NCI-H774 (cell line): ENCODE measurements around the gene AATF.

ENCODE experiments used
- DNase-seq: peaks from one replicate; lab custom pipeline; 2025; lab: John Stamatoyannopoulos, UW

The AATF gene

DNA sequence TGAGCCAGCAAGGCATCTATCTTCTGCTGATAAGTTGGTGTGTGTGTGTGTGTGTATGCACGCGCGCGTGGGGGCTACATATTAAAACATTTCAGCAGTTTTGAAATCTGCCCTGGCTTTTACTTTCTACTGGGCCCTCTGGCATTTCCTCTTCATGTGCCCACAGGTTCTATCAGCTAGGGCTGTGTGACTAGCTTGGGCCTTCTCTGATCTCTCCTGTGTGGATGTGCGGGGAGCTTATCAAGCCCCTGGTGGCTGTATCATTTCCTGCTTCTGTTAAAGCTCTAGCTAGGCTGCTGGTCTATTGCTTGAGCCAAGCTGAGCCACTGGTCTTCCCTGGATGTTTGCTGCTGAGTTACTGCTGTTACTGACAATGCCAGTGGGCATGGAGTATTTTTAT lies 132.5 kb downstream of the AATF start:
- DNase-seq, result no peak

DNA sequence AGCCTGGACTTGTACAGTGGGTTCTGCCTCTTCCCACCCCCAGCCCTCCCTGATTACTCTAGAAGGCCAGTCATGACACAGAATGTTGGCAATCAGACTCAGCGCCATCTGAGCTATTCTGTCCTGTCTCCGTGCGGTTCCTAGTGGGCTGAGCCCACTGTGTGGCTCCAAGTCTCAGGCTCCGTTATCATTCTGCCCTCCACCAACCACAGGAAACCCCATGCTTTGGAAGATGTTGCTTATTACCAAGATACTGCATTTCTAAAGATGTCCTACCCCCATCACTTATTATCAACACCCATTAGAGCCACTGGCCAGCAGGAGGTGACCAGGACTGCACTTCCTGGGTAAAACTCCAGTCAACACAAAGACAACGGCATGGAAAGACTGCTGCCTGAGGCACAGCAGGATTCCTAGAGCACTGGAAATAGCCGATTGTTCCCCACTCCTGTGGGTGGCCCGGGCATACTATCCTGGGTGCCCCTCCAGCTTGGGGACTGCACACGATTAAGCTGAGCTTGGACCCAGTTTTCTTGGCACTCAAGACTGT lies 133.6 kb downstream of the AATF start:
- DNase-seq, result no peak

DNA sequence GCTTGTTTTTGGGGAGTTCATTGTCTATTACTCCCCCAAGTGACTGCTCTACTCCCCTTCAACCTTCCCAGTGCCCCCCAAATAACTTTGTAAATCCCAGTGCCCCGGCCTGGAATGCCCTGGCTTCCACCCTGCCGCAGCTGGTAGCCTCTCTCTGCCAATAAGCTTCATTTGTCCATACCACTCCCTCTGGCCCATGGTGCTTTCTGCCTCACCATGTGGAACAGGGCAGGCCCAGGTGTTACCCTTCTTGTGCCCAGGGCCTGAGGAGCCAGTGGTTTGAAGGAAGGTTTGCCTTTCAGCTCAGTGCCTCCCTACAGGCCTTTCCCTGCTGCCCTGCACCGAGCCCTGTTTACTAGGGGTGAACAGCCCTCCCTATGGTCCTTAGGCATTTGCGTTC lies 134.2 kb downstream of the AATF start:
- no peak for DNase-seq

DNA sequence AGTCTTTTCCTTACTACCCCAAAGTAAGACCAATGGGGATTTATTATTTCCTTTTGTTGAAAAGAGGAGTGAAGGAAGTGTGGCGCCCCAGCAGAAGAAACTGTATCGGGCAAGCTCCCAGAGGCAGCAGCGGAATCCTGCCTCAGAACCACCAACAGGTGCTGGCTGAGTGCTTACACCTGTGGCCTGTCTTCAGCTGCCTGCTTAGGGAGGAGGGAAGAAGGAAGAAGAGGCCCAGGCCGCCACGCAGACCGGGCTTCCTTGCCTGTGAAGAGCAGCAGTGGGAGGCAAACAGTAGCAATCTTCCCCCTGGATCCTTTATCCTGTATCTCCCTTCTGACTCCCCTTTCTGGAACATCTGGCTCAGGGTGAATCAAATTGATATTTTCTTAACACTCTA lies 134.7 kb downstream of the AATF start:
- no peak for DNase-seq

DNA sequence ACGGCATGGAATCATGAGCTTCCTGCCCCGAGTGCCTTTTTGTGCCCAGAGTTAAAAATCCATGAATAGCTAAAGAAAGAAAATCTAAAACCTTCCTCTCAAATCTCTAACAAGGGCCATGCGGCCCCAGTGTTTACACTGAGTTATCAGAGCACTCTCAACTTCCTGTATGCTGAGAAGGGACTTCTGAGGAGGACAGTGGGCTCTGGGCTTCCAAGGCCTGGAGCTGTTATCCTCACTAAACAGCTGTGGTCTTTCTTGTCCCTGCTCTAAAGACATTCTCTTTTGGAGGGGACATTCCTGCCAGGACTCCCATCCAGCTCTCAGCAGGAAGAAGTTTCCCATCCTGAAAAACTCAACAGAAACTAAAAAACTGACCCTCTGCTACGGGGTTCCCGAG lies 135.6 kb downstream of the AATF start:
- no peak for DNase-seq

DNA sequence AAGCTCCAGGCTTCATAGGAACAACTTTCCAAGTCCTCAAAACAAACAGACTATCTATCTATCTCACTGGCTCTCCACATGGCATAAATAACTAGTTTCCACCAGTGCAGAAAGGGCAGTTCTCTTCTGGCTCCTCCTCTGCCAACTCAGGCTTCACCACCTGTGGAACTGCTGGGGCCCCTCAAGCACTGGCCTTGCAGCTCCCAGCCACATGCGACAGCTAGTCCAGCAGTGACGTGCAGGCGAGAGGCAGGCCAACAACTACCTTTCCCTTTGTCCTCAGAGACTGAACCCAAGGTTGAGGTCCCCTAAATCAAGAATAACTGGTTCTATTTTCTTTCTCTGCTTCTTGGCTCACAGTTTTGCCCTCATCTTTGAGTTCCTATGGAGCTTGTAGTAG lies 137.6 kb downstream of the AATF start:
- DNase-seq, result no peak

DNA sequence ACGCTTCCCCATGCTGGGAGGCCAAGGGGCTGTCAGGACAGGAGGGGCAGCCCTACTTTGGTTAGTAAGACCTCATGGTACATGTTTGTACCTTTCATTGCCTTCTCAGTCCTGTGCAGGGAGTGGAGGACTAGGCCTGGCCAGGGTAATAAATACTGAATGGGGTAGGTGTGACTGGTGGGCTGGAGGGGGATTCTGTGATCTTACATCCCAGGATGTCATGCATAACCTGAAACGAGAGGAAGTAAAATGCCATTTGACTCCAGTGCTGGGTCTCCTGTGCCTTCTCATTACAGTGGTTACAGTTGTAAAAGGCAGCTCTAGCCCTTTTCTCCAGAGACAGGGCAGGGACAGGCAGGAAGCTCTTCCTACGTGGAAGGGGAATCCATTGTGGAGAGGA lies 138.2 kb downstream of the AATF start:
- no peak for DNase-seq

DNA sequence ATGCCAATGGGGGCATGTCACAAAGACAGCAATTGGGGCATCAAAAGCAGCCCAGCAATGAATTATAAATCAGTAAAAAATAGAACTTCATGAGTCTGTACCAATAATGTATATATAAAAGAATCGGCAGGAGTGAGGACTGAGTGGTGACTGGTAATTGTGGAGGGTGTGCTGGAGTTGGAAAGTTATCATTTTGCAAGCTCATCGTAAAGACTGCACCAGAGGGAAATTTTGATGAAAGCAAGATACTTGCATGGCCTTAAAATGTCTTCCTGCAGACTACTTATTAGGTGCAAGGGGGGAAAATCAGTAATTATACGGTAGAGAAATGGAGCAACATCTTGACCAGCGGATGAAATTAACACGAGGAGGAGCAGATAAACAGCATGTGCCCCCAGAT lies 138.9 kb downstream of the AATF start:
- DNase-seq, result no peak

DNA sequence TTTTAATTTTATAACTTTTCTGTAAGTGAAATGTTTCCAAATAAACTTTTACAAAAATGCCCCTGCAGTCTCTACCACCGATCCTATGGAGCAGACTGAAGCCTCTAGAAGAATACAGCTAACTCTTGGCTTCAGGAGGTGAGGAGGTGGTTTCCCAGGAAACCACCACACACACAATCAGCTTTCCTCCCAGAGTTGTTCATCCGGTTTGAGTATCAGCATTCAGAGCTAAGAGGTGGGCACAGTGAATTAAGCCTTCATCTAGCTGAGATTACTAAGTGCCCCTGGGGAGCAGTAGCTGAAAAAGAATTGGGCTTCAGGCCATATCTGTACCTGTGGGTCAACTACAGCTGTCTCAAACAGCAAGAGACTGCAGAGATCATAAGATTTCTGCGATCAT lies 139.7 kb downstream of the AATF start:
- DNase-seq, result no peak

DNA sequence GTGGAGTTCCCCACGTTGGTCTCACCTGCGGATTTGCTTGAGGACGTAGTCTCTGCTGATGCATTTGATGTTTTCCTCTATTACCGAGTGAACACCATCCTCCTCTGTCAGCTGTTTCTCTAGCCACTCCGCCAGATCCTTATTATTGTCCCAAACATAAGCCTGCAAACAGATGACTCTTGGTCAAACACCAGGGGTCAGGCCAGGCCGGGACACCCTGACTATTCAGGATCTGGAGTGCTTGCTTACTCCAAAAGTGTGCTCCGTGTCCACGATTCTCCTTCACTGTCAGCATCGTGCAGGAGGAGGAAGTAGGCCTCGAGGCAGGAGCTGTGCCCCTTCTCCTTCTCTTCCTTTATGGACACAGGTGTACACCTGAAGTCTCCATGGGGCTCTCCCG lies 140.2 kb downstream of the AATF start:
- no peak for DNase-seq

DNA sequence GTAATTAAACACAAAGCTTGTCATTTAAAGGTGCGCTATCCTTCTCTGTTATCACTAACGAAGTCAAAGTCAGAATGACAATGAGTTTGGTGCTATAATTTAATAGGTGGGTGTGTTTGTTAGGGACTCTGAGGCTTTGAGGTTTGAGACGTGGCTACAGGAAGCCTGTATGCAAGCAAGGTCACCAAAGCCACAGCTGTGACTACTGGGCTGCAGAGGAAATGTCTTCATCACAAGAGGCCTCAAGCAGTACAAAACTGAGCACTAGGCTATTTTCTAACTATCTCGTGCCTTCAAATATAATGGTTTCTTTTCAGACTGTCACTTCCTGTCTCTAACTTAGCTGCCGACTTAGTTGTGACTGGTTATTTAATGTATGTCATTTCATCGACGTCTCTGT lies 141.2 kb downstream of the AATF start:
- no peak for DNase-seq

DNA sequence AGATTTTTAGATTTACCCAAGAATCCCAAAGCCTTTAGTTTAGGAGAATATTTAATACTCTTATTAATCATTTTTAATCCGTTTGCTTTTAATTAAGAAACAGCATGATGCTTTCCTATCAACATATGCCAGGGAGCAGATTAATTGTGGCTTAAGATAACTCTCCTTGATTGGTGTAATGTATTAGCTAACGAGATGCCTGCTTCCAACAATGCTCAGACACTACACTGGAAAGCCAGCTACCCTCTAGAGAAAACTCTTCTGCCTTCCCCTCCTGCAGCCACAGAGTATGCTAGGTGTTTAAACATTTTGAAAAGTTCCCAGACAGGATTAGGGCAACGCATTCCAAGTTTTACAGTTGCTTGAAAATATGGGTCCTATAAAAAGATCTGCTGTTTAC lies 142.2 kb downstream of the AATF start:
- no peak for DNase-seq

DNA sequence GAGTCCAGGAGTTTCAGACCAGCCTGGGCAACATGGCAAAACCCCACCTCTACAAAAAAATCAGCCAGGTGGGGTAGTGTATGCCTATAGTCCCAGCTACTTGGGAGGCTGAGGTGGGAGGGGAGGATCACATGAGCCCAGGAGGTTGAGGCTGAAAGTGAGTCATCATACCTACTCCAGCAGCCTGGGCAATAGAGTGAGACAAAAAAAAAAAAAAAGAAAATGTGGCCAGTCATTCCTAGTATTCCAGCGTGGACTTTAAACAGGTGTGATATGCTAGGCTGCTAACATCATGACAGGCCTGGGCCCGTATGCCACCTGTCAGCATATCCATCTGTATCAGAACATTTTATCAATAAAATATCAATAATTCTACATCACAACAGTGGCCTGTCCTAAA lies 143.3 kb downstream of the AATF start:
- no peak for DNase-seq

DNA sequence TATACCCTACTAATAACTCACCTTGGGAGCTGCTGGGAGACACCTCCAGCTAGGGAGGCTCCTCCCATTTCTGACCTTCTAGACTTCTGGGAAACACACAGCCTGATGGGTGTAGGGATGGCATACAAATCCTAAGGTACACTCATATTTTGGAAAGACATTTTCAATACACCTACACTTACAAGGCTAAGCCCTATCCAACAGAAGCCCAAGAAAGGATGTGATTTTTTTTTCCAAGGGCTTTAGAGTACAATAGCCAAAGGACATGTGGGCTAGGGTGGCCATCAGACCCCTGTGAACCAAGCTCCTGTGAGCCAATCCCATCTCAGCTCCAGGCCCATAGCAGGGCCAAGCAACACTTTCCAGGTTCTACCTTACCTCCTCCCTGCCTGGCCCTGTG lies 143.9 kb downstream of the AATF start:
- no peak for DNase-seq

DNA sequence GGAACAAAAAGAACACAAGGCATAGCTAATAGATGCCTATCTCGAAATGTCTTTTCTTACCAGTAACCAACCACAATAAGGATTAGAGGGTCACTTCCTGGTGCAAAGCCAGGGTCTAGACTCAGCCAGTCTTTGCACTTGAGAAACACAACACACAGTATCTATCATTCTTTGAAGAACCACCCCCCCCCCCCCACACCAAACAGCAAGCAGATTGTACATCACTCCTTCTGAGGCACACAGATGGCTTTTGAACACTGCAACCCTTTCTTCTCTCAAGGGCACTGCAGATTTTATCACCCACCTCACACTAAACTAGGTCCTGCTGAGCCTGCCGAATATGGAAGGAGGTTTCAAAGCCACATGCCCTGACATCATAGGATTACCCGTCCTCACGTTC lies 145.6 kb downstream of the AATF start:
- DNase-seq, result no peak

DNA sequence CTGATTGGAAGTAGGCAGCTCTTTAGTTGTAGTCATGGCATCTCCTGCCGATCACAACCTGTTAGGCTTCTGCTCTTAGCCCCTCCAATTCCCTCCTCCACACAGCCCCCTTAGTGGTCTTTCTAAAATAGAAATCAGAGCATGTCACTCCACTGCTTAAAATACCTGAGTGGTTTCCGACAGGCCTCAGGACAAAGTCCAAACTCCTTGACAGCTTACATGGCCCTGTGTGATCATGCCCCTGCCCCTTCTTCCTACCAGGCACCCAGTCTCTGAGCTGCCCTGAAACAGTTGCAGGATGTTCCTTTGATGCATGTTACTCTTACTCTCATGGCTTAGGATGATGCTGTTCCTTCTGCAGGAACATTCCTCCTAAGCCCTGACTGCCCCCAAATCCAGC lies 147.3 kb downstream of the AATF start:
- no peak for DNase-seq

DNA sequence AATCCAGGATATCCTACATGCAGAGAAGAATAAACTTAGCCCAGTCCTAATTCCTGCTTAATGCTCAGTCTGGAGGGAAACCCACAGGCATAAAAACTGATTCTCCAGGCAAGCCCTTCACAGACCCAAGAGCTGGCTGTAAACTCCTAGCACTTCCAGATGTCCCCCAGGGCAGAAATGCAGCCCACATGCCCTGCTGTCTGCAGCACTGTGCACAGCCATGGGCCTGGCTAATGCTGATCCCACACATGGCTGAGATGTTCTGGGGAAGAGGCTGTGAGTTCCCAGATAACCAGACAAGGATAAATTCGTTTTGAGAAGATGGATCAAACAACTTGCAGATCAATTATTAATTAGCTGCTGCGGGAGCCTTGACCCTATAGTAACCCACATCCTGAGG lies 148.4 kb downstream of the AATF start:
- DNase-seq, result no peak

DNA sequence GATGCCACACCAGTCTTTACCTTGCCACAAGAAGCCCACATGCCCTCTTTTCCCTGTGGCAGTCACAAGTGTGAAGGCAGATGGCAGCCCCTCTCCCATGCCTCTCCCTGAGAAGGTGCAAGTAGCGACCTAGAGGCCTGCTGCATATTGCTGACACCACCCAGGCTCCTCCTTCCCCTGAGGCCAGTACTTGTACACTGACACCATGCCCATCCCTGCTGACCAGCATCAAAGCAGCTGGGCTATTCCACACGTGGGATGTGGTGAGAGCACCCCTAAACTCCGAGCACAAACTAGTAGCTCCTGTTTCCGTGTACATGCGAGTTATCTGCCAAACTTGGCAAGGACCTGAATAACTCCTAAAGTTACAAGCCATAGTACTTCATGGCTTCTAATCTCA lies 149.4 kb downstream of the AATF start:
- DNase-seq, result no peak

DNA sequence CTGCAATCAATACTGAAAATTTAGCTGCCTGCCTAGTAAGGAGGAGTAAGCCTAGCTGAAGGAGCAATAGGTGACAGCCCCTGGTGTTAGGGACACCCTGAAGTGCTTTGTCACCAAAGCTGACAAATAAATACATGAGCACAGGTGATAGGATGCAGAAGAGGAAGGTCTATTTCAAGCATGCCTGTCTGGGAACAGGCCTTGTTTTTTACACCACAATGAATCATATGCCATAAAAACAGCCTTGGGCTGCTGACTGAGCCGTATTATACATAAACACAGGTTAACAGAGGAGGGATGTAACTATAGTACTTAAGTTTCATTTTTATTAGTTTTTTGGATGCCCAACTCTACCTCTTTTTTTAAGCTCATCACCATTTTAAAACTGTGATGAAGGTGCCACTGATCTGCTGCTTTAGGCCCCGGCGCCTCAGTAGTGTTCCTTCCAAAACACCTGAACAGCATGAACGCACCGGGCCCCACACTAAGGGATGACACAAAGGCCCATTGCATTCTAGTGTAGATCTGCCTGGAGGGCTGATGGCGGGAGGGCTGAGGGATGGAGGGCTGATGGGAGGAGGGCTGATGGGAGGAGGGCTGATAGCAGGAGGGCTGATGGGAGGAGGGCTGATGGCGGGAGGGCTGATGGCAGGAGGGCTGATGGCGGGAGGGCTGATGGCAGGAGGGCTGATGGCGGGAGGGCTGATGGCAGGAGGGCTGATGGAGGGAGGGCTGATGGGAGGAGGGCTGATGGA lies 150.3 kb downstream of the AATF start:
- no peak for DNase-seq

DNA sequence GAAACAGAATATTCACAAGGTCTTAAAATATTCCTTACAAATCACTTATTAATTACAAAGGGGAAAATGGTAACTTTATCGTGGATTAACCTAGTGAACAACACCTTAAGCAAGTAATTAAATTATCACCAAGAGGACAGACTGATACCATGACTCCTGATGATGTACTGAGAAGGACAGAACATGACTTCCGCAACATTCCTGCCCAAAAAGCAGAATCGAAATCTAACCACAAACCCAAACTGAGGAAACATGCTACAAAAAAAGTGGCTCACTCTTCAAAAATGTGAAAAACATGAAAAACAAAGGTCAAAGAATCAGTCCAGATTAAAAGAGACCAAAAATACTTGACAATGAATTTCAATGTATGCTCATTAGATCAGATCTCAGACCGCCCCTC lies 151.5 kb downstream of the AATF start:
- no peak for DNase-seq

DNA sequence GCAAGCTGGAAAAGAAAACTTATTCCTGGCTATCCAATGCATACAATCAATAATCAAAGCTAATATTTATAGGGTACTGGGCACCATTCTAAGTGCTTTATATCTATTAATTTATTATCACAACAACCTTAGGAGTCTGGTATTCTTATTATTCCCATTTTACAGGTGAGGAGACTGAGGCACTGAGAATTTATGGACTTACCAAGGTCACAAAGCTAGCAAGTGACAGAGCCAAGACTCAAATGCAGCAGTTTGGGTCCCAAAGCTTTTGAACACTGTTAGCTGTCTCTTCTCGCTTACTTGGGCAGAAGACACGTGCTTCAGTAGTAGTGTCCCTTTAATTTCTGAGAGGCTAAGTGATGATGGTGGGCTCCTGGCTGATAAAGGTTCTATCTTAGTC lies 152.6 kb downstream of the AATF start:
- DNase-seq, result no peak

DNA sequence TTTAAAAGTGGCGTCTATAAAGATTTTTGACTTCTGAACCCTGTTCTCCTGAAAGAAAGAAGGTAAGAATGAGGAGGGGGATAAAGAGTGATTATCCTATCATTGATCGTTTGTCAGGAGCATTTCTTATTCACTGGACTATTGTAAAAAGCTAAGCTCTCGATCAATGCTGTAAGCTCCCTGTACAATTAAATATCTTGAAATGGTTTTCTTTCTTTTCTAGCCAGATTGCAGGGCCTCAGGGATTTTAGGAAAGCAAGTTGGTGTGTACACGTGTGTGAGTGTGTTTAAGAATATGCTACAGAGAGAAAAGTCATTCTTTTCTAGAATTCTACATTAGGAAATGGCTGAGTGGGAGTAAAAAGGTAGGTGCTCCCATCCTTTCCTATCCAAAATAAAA lies 154.5 kb downstream of the AATF start:
- no peak for DNase-seq

DNA sequence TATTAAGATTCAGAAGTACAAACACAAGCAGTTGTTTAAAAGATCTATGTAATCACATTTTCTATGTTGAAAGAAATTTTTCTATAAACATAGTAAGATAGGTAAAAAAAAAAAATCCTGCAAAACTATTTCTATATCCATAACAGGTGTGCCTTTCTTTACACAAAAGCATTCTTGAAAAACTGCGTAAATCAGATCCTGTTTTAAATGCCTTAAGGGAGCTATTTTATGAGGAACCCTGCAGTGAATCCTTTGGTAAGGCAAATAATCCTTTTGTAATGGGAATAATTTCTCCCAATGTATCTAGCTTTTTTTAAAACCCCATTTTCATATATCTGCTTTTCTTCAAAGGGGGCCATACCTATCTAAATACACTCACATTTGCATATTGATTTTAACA lies 157.3 kb downstream of the AATF start:
- no peak for DNase-seq
